GM18951 (cell line): ENCODE measurements around the gene NDRG3.
"Not testable (repeated sequence)": the region's sequence is repeated elsewhere in the genome, so short reads cannot be mapped to it uniquely, and the experiment has no call there.

Source experiments
- POLR2A ChIP-seq: IDR thresholded peaks from 4 replicates; pipeline ENCODE4 v1.6.1; 2011; ENCODE audit warnings: mild to moderate bottlenecking; ENCODE audit not compliant: insufficient read length, insufficient read depth; ENCODE audit errors: extremely low read depth
- in situ Hi-C: fragments of 300-500 bp; cut with MboI; formaldehyde crosslinking; loops from one replicate; pipeline ENCODE4 v1.12.0; 2022; ENCODE audit warnings: low sequenced_read_pairs, mixed read lengths, inconsistent platforms; ENCODE audit not compliant: unreplicated experiment

The NDRG3 gene

GRCh38 chr20:36700438-36700837 lies 45.5 kb downstream of the NDRG3 start:
- in situ Hi-C loops: no loop called here
- TF ChIP-seq POLR2A: no peak

- in situ Hi-C loops: not testable (repeated sequence)
Measured at GRCh38 chr20:36695467-36695866, 50.4 kb downstream of the NDRG3 start.

- in situ Hi-C loops: no loop called here
- no peak for TF ChIP-seq POLR2A
Measured at GRCh38 chr20:36688630-36689029, 57.3 kb downstream of the NDRG3 start.

- TF ChIP-seq POLR2A: no peak
- in situ Hi-C loops: no loop called here
Measured at GRCh38 chr20:36687850-36688249, 58.0 kb downstream of the NDRG3 start.

GRCh38 chr20:36686944-36687343 lies 58.9 kb downstream of the NDRG3 start:
- TF ChIP-seq POLR2A: no peak
- in situ Hi-C loops: no loop called here

- no peak for TF ChIP-seq POLR2A
- in situ Hi-C loops: no loop called here
Measured at GRCh38 chr20:36686504-36686903, 59.4 kb downstream of the NDRG3 start.

- no peak for TF ChIP-seq POLR2A
- in situ Hi-C loops: no loop called here
Measured at GRCh38 chr20:36684747-36685146, 61.1 kb downstream of the NDRG3 start.

- no peak for TF ChIP-seq POLR2A
- in situ Hi-C loops: no loop called here
Measured at GRCh38 chr20:36682311-36682710, 63.6 kb downstream of the NDRG3 start.

- no peak for TF ChIP-seq POLR2A
- in situ Hi-C loops: no loop called here
Measured at GRCh38 chr20:36677422-36677771, 68.5 kb downstream of the NDRG3 start.

- in situ Hi-C loops: no loop called here
- no peak for TF ChIP-seq POLR2A
Measured at GRCh38 chr20:36676701-36677421, 69.0 kb downstream of the NDRG3 start.

GRCh38 chr20:36675545-36675944 lies 70.3 kb downstream of the NDRG3 start:
- in situ Hi-C loops: not testable (repeated sequence)

- in situ Hi-C loops: no loop called here
- TF ChIP-seq POLR2A: no peak
Measured at GRCh38 chr20:36672991-36673390, 72.9 kb downstream of the NDRG3 start.

GRCh38 chr20:36670665-36671357 lies 75.1 kb downstream of the NDRG3 start:
- in situ Hi-C loops: no loop called here

GRCh38 chr20:36666181-36666740 lies 79.6 kb downstream of the NDRG3 start:
- TF ChIP-seq POLR2A: no peak
- in situ Hi-C loops: no loop called here

More at GRCh38 chr20:36670665-36671357, 75.1 kb downstream of the NDRG3 start:
- no peak for TF ChIP-seq POLR2A
